VCaP (cell line): ENCODE data around the gene JAG2.

Experiments
- H3K27ac ChIP-seq: fragments of 450-650 bp; 2 replicates; pipeline ENCODE4 v1.5.1; 2017
- CTCF ChIP-seq: fragments of 450-650 bp; conservative IDR thresholded peaks from 2 replicates; pipeline ENCODE4 v1.5.1; 2017; ENCODE audit warnings: mild to moderate bottlenecking, moderate library complexity

JAG2 gene

GRCh38 chr14:105173145-105173544, 4.6 kb upstream of the JAG2 start:
- TF ChIP-seq CTCF, result no peak
- H3K27ac ChIP-seq, result no peak overlapping the region

- no peak for TF ChIP-seq CTCF
- H3K27ac ChIP-seq, result no peak overlapping the region
Observed at GRCh38 chr14:105172476-105172875, 3.9 kb upstream of the JAG2 start.

- H3K27ac ChIP-seq, result no peak overlapping the region
- no peak for TF ChIP-seq CTCF
Observed at GRCh38 chr14:105171004-105171673, 2.6 kb upstream of the JAG2 start.

- no peak overlapping the region for H3K27ac ChIP-seq
- TF ChIP-seq CTCF, result no peak
Observed at GRCh38 chr14:105169776-105170655, 1.4 kb upstream of the JAG2 start.

GRCh38 chr14:105168979-105169507, 467 bp upstream of the JAG2 start:
- peak; percentile 37; the same call in 1 of the 2 replicates for TF ChIP-seq CTCF
- H3K27ac ChIP-seq, result peak overlapping the region; percentile 76

GRCh38 chr14:105168093-105168420, 519 bp downstream of the JAG2 start:
- no peak for TF ChIP-seq CTCF
- H3K27ac ChIP-seq, result peak overlapping the region; percentile 76

- peak overlapping the region; percentile 76 for H3K27ac ChIP-seq
- TF ChIP-seq CTCF, result peak; percentile 72
Observed at GRCh38 chr14:105167303-105168092, 1.1 kb downstream of the JAG2 start.
